ENCODE data around the gene STX1A.

DNA sequence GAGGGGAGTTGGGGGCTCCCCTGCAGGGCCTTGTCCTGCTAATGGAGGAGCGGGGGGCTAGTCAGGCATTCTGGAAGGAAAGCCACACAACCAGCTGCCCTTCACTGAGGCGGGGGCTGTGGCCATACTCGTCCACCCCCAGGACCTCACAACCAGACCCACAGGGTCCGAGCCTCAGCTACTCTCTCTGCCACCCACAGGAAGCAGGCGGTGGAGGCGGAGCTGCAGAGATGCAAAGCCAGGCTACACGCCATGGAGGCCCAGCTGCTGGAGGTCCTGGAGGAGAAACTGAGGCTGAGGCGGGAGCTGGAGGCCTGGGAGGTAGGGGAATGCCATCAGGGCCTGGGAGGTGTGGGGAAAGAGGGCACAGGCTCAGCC, 16.0 kb upstream of the STX1A start:
- TF ChIP-seq POLR2A (IDR thresholded peaks at IDR 0.05; ENCODE audit: low read depth, low read length) (no peak), POLR2AphosphoS5 (IDR thresholded peaks at IDR 0.05; ENCODE audit: low read depth, low read length) (0 out of 2 replicates have a peak, but pooled peaks have one; percentile 38), TAF1 (IDR thresholded peaks at IDR 0.05; ENCODE audit: borderline replicate concordance, low read depth, low read length) (no peak)
